ENCODE measurements around the gene KIF21B. TPM values are rescaled to one million over a fixed set of nuclear protein-coding genes. Genes with fewer than 3 reads are reported as not detected.

Gene KIF21B
- total and polyA plus RNA-seq, 2 experiments from 2014 or later, result 4.6 to 34.3 TPM

- Mint-ChIP-seq H3K4me3 (no peak overlapping the region), H3K27ac (no peak overlapping the region), H3K27me3 (ENCODE audit: insufficient read depth, low read depth, poor library complexity) (peaks cover 5% of the 10 kb centered on the region), H3K4me1 (peaks cover 18% of the 10 kb centered on the region), H3K36me3 (ENCODE audit: low read depth) (no peaks in the 10 kb centered on the region), H3K9me3 (peaks cover 2% of the 10 kb centered on the region; the same call in 2 of the 3 replicates)
- no peak overlapping the region for H2AFZ ChIP-seq
- H3K4me3 ChIP-seq, result no peak overlapping the region
- peaks cover 10% of the 10 kb centered on the region for H3K9me2 ChIP-seq (ENCODE audit: insufficient read depth)
- no peak for ATAC-seq
- no peak overlapping the region for H3K4me2 ChIP-seq
- TF ChIP-seq ZNF114 (CRISPR knock-in tag; IDR thresholded peaks at IDR 0.05), result no peak
- no peak for TF ChIP-seq EZH2phosphoT487 (IDR thresholded peaks at IDR 0.05; ENCODE audit: unreplicated experiment)
- no peak for TF ChIP-seq ZNF331 (CRISPR knock-in tag; IDR thresholded peaks at IDR 0.05; ENCODE audit: low read depth)
- no peak for TF ChIP-seq CREB1 (CRISPR knock-in tag; IDR thresholded peaks at IDR 0.05; ENCODE audit: low read depth)
- TF ChIP-seq, protein P1, sequence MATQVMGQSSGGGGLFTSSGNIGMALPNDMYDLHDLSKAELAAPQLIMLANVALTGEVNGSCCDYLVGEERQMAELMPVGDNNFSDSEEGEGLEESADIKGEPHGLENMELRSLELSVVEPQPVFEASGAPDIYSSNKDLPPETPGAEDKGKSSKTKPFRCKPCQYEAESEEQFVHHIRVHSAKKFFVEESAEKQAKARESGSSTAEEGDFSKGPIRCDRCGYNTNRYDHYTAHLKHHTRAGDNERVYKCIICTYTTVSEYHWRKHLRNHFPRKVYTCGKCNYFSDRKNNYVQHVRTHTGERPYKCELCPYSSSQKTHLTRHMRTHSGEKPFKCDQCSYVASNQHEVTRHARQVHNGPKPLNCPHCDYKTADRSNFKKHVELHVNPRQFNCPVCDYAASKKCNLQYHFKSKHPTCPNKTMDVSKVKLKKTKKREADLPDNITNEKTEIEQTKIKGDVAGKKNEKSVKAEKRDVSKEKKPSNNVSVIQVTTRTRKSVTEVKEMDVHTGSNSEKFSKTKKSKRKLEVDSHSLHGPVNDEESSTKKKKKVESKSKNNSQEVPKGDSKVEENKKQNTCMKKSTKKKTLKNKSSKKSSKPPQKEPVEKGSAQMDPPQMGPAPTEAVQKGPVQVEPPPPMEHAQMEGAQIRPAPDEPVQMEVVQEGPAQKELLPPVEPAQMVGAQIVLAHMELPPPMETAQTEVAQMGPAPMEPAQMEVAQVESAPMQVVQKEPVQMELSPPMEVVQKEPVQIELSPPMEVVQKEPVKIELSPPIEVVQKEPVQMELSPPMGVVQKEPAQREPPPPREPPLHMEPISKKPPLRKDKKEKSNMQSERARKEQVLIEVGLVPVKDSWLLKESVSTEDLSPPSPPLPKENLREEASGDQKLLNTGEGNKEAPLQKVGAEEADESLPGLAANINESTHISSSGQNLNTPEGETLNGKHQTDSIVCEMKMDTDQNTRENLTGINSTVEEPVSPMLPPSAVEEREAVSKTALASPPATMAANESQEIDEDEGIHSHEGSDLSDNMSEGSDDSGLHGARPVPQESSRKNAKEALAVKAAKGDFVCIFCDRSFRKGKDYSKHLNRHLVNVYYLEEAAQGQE (IDR thresholded peaks at IDR 0.05; ENCODE audit: unreplicated experiment), result no peak
- no peak for TF ChIP-seq POLR2AphosphoS5 (IDR thresholded peaks at IDR 0.05; ENCODE audit: low read depth)
- no peak for TF ChIP-seq CTCF (conservative IDR thresholded peaks at IDR 0.05; ENCODE audit: low read depth in 2 of 2)
- no peak for TF ChIP-seq NANOG (IDR thresholded peaks at IDR 0.05; ENCODE audit: borderline replicate concordance)
- no peak for TF ChIP-seq JUNB (IDR thresholded peaks at IDR 0.05; ENCODE audit: unreplicated experiment)
- no peak for DNase-seq (ENCODE audit: low spot score)
- H3K36me3 ChIP-seq (ENCODE audit: insufficient read depth), result no peaks in the 10 kb centered on the region
- peaks cover 10% of the 10 kb centered on the region for H3K4me1 ChIP-seq (ENCODE audit: insufficient read depth)
- no peaks in the 10 kb centered on the region for H3K27me3 ChIP-seq (ENCODE audit: insufficient read depth)
- no peaks in the 10 kb centered on the region for H3K79me2 ChIP-seq (replicated peaks; ENCODE audit: insufficient read depth)
- no peaks in the 10 kb centered on the region for H4K20me1 ChIP-seq (replicated peaks; ENCODE audit: insufficient read depth)
- no peaks in the 10 kb centered on the region for H3F3A ChIP-seq (replicated peaks; ENCODE audit: low read depth)
- no peak overlapping the region for H3K27ac ChIP-seq (ENCODE audit: low read depth)
Observed at GRCh38 chr1:201063145-201063544, 39.6 kb upstream of the KIF21B start.

- peaks cover 2% of the 10 kb centered on the region; the same call in 2 of the 3 replicates for H3K9me3 Mint-ChIP-seq
- H3K4me3 Mint-ChIP-seq, result no peak overlapping the region
- peaks cover 10% of the 10 kb centered on the region for H3K9me2 ChIP-seq (ENCODE audit: insufficient read depth)
- no peaks in the 10 kb centered on the region for H3F3A ChIP-seq (replicated peaks; ENCODE audit: low read depth)
- no peaks in the 10 kb centered on the region for H4K20me1 ChIP-seq (replicated peaks; ENCODE audit: insufficient read depth)
- no peaks in the 10 kb centered on the region for H3K36me3 Mint-ChIP-seq (ENCODE audit: low read depth)
- no peak overlapping the region for H3K4me2 ChIP-seq
- H2AFZ ChIP-seq, result no peak overlapping the region
- H3K27me3 Mint-ChIP-seq (ENCODE audit: insufficient read depth, low read depth, poor library complexity), result peaks cover 5% of the 10 kb centered on the region
- peak; percentile 37 for DNase-seq (ENCODE audit: low spot score)
- H3K27ac ChIP-seq (ENCODE audit: low read depth), result no peak overlapping the region
- no peaks in the 10 kb centered on the region for H3K79me2 ChIP-seq (replicated peaks; ENCODE audit: insufficient read depth)
- no peaks in the 10 kb centered on the region for H3K27me3 ChIP-seq (ENCODE audit: insufficient read depth)
- H3K36me3 ChIP-seq (ENCODE audit: insufficient read depth), result no peaks in the 10 kb centered on the region
- H3K4me1 ChIP-seq (ENCODE audit: insufficient read depth), result peaks cover 10% of the 10 kb centered on the region
- H3K4me3 ChIP-seq, result no peak overlapping the region
- peaks cover 18% of the 10 kb centered on the region for H3K4me1 Mint-ChIP-seq
- peak; percentile 48 for ATAC-seq
- H3K27ac Mint-ChIP-seq, result no peak overlapping the region
- TF ChIP-seq POLR2AphosphoS5 (IDR thresholded peaks at IDR 0.05; ENCODE audit: low read depth), result no peak
- TF ChIP-seq EZH2phosphoT487 (IDR thresholded peaks at IDR 0.05; ENCODE audit: unreplicated experiment), result no peak
- TF ChIP-seq JUNB (IDR thresholded peaks at IDR 0.05; ENCODE audit: unreplicated experiment), result no peak
- TF ChIP-seq, protein P2, sequence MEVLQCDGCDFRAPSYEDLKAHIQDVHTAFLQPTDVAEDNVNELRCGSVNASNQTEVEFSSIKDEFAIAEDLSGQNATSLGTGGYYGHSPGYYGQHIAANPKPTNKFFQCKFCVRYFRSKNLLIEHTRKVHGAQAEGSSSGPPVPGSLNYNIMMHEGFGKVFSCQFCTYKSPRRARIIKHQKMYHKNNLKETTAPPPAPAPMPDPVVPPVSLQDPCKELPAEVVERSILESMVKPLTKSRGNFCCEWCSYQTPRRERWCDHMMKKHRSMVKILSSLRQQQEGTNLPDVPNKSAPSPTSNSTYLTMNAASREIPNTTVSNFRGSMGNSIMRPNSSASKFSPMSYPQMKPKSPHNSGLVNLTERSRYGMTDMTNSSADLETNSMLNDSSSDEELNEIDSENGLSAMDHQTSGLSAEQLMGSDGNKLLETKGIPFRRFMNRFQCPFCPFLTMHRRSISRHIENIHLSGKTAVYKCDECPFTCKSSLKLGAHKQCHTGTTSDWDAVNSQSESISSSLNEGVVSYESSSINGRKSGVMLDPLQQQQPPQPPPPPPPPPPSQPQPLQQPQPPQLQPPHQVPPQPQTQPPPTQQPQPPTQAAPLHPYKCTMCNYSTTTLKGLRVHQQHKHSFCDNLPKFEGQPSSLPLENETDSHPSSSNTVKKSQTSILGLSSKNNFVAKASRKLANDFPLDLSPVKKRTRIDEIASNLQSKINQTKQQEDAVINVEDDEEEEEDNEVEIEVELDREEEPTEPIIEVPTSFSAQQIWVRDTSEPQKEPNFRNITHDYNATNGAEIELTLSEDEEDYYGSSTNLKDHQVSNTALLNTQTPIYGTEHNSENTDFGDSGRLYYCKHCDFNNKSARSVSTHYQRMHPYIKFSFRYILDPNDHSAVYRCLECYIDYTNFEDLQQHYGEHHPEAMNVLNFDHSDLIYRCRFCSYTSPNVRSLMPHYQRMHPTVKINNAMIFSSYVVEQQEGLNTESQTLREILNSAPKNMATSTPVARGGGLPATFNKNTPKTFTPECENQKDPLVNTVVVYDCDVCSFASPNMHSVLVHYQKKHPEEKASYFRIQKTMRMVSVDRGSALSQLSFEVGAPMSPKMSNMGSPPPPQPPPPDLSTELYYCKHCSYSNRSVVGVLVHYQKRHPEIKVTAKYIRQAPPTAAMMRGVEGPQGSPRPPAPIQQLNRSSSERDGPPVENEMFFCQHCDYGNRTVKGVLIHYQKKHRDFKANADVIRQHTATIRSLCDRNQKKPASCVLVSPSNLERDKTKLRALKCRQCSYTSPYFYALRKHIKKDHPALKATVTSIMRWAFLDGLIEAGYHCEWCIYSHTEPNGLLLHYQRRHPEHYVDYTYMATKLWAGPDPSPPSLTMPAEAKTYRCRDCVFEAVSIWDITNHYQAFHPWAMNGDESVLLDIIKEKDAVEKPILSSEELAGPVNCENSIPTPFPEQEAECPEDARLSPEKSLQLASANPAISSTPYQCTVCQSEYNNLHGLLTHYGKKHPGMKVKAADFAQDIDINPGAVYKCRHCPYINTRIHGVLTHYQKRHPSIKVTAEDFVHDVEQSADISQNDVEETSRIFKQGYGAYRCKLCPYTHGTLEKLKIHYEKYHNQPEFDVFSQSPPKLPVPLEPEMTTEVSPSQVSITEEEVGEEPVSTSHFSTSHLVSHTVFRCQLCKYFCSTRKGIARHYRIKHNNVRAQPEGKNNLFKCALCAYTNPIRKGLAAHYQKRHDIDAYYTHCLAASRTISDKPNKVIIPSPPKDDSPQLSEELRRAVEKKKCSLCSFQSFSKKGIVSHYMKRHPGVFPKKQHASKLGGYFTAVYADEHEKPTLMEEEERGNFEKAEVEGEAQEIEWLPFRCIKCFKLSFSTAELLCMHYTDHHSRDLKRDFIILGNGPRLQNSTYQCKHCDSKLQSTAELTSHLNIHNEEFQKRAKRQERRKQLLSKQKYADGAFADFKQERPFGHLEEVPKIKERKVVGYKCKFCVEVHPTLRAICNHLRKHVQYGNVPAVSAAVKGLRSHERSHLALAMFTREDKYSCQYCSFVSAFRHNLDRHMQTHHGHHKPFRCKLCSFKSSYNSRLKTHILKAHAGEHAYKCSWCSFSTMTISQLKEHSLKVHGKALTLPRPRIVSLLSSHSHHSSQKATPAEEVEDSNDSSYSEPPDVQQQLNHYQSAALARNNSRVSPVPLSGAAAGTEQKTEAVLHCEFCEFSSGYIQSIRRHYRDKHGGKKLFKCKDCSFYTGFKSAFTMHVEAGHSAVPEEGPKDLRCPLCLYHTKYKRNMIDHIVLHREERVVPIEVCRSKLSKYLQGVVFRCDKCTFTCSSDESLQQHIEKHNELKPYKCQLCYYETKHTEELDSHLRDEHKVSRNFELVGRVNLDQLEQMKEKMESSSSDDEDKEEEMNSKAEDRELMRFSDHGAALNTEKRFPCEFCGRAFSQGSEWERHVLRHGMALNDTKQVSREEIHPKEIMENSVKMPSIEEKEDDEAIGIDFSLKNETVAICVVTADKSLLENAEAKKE (CRISPR knock-in tag; IDR thresholded peaks at IDR 0.05), result no peak
- TF ChIP-seq ZNF331 (CRISPR knock-in tag; IDR thresholded peaks at IDR 0.05; ENCODE audit: low read depth), result no peak
Observed at GRCh38 chr1:201062511-201063091, 39.1 kb upstream of the KIF21B start.

Data from GM23338 (cell line).